Heart left ventricle (tissue), 13 donors: Measurements from ENCODE around the gene DNAJB2.

Experiments
- POLR2A ChIP-seq, 2 donors: fragments of 450-650 bp; IDR thresholded peaks; one replicate each; pipeline ENCODE4 v1.6.1; 2017; ENCODE audit warnings: antibody characterized with exemption in 2 of 2, mild to moderate bottlenecking in 2 of 2, moderate library complexity in 2 of 2
- TF ChIP-seq, protein P1 (sequence below), 12 donors: fragments of 200-600 bp; sonication (generic) in 4 of 12; IDR thresholded peaks; one replicate each; pipeline versions ENCODE4 v1.5.0 to v1.8.0; 2018 to 2022; ENCODE audit warnings: antibody characterized with exemption in 12 of 12, mild to moderate bottlenecking in 5 of 12
- donor health status: ischemic (EF 13 %, LVEDD 7.1; RV severe dilation, severe dysfunction).
- donor health status: DM: no; HTN: yes; CAD: no.
- donor health status: DM: no; HTN: no; CAD: no.
- donor health status: ischemic (EF 25% LVEDD 6.9; RV normal size, moderate dysfunction).
- donor health status: ischemic (EF 25% LVEDD 5.7; RV mildly dilated, moderate dysfunction).
- donor health status: ischemic (EF 35%, LVEDD 5.7; RV mildly dilated, moderate dysfunction).
- donor health status: nonischemic (EF 11% LVEDD 7.7; RV severe dilation, severe dysfunction).
- donor health status: DM: yes; HTN: yes; CAD: no.
- donor health status: PGD.
- donor health status: ischemic (EF 29% LVEDD 5.4; RV normal size, mild dysfunction).
- donor health status: nonischemic (EF 23%, LVEDD 6.1; RV moderate dilation, normal function).

DNA sequence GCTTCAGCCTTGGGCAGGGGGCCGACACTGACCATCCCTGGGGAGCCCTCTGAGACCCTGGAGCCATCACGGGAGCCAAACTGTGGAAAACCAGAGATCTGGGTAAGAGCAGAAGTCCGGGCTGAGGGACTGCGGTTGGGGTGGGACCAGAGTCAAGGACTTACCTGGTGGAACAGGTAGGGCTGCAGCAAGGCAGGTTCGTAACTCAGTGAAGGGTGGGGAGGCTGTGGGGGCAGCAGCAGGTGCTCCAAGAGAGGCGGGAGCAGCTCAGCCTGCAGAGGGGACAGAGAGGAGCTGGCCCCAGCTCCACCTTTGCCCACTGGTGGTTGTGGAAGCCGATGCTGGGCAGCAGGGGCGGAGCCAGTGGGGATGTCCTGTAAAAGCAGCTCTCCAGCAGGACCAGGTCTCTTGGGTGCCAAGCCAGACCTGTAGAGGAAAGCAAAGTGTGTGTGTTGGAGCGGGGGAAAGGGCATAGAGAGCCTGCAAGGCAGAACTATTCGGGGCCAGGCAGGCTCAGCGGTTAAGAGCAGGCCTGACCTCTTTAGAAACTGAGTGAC lies 23.3 kb downstream of the DNAJB2 start:
- TF ChIP-seq, protein P1, sequence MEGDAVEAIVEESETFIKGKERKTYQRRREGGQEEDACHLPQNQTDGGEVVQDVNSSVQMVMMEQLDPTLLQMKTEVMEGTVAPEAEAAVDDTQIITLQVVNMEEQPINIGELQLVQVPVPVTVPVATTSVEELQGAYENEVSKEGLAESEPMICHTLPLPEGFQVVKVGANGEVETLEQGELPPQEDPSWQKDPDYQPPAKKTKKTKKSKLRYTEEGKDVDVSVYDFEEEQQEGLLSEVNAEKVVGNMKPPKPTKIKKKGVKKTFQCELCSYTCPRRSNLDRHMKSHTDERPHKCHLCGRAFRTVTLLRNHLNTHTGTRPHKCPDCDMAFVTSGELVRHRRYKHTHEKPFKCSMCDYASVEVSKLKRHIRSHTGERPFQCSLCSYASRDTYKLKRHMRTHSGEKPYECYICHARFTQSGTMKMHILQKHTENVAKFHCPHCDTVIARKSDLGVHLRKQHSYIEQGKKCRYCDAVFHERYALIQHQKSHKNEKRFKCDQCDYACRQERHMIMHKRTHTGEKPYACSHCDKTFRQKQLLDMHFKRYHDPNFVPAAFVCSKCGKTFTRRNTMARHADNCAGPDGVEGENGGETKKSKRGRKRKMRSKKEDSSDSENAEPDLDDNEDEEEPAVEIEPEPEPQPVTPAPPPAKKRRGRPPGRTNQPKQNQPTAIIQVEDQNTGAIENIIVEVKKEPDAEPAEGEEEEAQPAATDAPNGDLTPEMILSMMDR (IDR thresholded peaks at IDR 0.05), result no peak
- TF ChIP-seq POLR2A (IDR thresholded peaks at IDR 0.05), result no peak
